Occipital lobe (tissue), 2 donors: ENCODE measurements around the gene FLYWCH2. TPM values are rescaled to one million over a fixed set of nuclear protein-coding genes. Genes with fewer than 3 reads are reported as not detected.
"Not testable (repeated sequence)": the region's sequence is repeated elsewhere in the genome, so short reads cannot be mapped to it uniquely, and the experiment has no call there.

ENCODE experiments used
- DNase-seq: peaks from one replicate; lab custom pipeline; 2025; lab: John Stamatoyannopoulos, UW
- total RNA-seq: library from RNA; depleted of rRNA; stranded (reverse); fragments of >200 nt; gene quantifications from one replicate; pipeline ENCODE4 v1.2.3, GENCODE V29; 2014

FLYWCH2 gene
- total RNA-seq, 1 donor from 2014 or later: 43.8 TPM

- no peak for DNase-seq
These were observed 54.2 kb downstream of the FLYWCH2 start for GRCh38 chr16:2937170-2937569.

GRCh38 chr16:2938206-2938605 is 55.2 kb downstream of the FLYWCH2 start:
- DNase-seq: no peak

GRCh38 chr16:2939968-2940367 is 57.0 kb downstream of the FLYWCH2 start:
- no peak for DNase-seq

GRCh38 chr16:2942045-2942444 is 59.0 kb downstream of the FLYWCH2 start:
- DNase-seq: no peak

GRCh38 chr16:2943716-2944115 is 60.7 kb downstream of the FLYWCH2 start:
- not testable (repeated sequence) for DNase-seq

- no peak for DNase-seq
These were observed 63.6 kb downstream of the FLYWCH2 start for GRCh38 chr16:2946649-2947048.

Other genes starting within 250 kb of the FLYWCH2 start
- gene KCTD5, start 200.7 kb upstream of the FLYWCH2 start, total RNA-seq: 20.9 TPM
- 1.6 TPM for gene PRSS27, start 163.0 kb upstream of the FLYWCH2 start, total RNA-seq
- 41.0 TPM for gene SRRM2, start 130.6 kb upstream of the FLYWCH2 start, total RNA-seq
- 84.1 TPM for gene ELOB, start 105.9 kb upstream of the FLYWCH2 start, total RNA-seq
- gene PRSS33, start 95.7 kb upstream of the FLYWCH2 start, total RNA-seq: not detected
- not detected for gene PRSS41, start 84.7 kb upstream of the FLYWCH2 start, total RNA-seq
- not detected for gene PRSS21, start 66.0 kb upstream of the FLYWCH2 start, total RNA-seq
- gene ZG16B, start 52.9 kb upstream of the FLYWCH2 start, total RNA-seq: 0.47 TPM
- gene PRSS22, start 25.0 kb upstream of the FLYWCH2 start, total RNA-seq: not detected
- gene FLYWCH1, start 28.7 kb downstream of the FLYWCH2 start, total RNA-seq: 20.7 TPM
- not detected for gene KREMEN2, start 81.1 kb downstream of the FLYWCH2 start, total RNA-seq
- 19.7 TPM for gene PAQR4, start 86.1 kb downstream of the FLYWCH2 start, total RNA-seq
- 3.0 TPM for gene PKMYT1, start 97.2 kb downstream of the FLYWCH2 start, total RNA-seq
- not detected for gene CLDN9, start 129.7 kb downstream of the FLYWCH2 start, total RNA-seq
- not detected for gene CLDN6, start 135.0 kb downstream of the FLYWCH2 start, total RNA-seq
- gene TNFRSF12A, start 137.2 kb downstream of the FLYWCH2 start, total RNA-seq: 2.0 TPM
- 15.1 TPM for gene HCFC1R1, start 140.7 kb downstream of the FLYWCH2 start, total RNA-seq
- gene THOC6, start 140.8 kb downstream of the FLYWCH2 start, total RNA-seq: 5.8 TPM
- not detected for gene BICDL2, start 153.7 kb downstream of the FLYWCH2 start, total RNA-seq
- 0.62 TPM for gene MMP25, start 163.3 kb downstream of the FLYWCH2 start, total RNA-seq
- gene IL32, start 182.4 kb downstream of the FLYWCH2 start, total RNA-seq: 1.1 TPM
- not detected for gene ZSCAN10, start 216.1 kb downstream of the FLYWCH2 start, total RNA-seq
- 18.9 TPM for gene ZNF205, start 229.4 kb downstream of the FLYWCH2 start, total RNA-seq